ENCODE measurements around the gene SEPTIN5. TPM values are rescaled to one million over a fixed set of nuclear protein-coding genes. Genes with fewer than 3 reads are reported as not detected.

Gene SEPTIN5
- total and polyA plus RNA-seq, 2 donors from 2014 or later, result 10.4 to 13.0 TPM

DNA sequence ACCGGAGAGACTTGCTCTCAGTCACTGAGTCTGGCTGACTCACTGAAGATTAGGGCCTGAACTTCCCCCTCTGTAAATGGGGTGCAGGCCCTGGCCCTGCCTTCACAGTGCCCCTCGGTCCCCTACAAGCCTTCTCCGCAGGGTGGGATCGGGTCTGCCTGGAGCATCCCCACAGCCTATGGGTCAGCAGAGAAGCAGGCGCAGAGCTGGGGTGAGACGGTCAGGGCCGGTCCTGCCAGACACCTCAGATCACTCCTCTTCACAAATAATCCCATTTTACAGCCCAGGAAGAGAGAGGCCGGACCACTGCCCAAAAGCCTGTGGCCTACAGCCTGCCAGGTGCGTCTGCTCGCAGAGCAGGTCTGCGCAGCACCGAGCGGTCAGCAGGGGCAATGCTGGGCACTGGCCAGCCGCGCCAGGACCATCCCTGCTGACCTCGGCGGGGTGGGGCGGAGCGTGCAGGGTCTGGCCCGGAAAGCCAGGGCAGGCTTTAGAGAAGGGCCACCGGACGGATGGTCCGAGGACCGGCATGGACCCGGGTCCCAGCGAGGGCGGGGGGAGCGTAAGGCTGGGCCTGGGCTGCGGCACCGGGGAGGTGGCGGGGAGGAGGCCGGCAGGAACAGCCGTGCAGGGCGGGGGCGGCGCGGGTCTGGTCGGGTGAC lies 522 bp upstream of the SEPTIN5 start:
- no peaks in the 10 kb centered on the region for H3K9me3 ChIP-seq (ENCODE audit: control insufficient read depth in 2 of 3, insufficient read depth in 1 of 3, low read length in 3 of 3)
- no peaks in the 10 kb centered on the region for H3K36me3 ChIP-seq (ENCODE audit: control insufficient read depth in 2 of 3, insufficient read depth in 3 of 3, low read length in 3 of 3)
- H3K4me1 ChIP-seq (ENCODE audit: control insufficient read depth in 2 of 3, insufficient read depth in 2 of 3, low read depth in 1 of 3, low read length in 3 of 3), result peaks cover 0 to 12% (median 0%) of the 10 kb centered on the region in 3 donors
- no peaks in the 10 kb centered on the region for H3K27me3 ChIP-seq (ENCODE audit: control insufficient read depth, insufficient read depth, low read length)
- peak overlapping the region in 1 of 3 donors; percentile 29 for H3K4me3 ChIP-seq (ENCODE audit: low read length in 3 of 3)
- intact Hi-C loops (cut with DNase I), result no loop called here
- peak in 1 of 5 donors; percentile 73 for DNase-seq
- no peak overlapping the region for H3K9ac ChIP-seq (ENCODE audit: low read length in 3 of 3)
- TF ChIP-seq, protein P1, sequence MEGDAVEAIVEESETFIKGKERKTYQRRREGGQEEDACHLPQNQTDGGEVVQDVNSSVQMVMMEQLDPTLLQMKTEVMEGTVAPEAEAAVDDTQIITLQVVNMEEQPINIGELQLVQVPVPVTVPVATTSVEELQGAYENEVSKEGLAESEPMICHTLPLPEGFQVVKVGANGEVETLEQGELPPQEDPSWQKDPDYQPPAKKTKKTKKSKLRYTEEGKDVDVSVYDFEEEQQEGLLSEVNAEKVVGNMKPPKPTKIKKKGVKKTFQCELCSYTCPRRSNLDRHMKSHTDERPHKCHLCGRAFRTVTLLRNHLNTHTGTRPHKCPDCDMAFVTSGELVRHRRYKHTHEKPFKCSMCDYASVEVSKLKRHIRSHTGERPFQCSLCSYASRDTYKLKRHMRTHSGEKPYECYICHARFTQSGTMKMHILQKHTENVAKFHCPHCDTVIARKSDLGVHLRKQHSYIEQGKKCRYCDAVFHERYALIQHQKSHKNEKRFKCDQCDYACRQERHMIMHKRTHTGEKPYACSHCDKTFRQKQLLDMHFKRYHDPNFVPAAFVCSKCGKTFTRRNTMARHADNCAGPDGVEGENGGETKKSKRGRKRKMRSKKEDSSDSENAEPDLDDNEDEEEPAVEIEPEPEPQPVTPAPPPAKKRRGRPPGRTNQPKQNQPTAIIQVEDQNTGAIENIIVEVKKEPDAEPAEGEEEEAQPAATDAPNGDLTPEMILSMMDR (IDR thresholded peaks at IDR 0.05; ENCODE audit: borderline replicate concordance, extremely low read depth, insufficient read depth), result no peak
- H3K27ac ChIP-seq (ENCODE audit: low read depth in 2 of 2, low read length in 2 of 2), result no peak overlapping the region
- no peak for FAIRE-seq

DNA sequence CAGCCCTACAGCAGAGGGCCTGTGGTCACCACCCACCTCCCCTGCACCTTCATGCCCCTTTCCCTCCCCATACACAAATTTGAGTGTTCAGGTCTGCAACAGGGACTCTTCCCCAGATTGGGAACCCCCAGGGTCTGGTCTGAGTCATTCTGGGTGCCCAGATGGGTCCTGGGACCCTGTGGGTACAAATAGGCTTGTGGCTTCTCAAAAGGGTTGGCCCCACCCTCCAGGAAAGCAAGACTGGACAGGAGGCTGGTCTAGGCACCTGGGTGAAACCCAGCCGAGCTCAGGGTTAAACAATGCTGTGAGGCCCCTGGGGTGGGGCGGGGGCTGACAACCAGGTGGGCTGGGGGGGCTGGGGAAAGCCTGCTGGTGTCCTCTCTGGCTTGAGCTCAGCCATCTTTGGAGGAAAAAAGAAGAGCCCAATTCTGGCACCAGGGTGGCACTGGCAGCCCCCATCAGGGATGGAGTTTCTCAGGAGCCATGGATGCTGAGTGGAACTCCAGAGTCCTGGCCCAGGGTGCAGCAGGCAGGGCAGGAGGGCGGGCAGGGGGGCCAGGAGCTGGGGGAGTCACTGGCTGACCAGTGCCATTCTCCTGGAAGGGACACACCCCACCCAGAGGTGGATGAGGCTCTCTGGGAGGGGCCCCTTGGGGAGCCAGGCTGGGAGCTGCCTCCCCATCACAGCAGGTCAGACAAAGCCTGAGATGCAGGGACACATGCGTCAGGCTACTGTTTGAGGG lies 1.1 kb downstream of the SEPTIN5 start:
- Histone ChIP-seq H3K9me3 (ENCODE audit: control insufficient read depth in 2 of 3, insufficient read depth in 1 of 3, low read length in 3 of 3) (no peaks in the 10 kb centered on the region), H3K9ac (ENCODE audit: low read length in 3 of 3) (no peak overlapping the region), H3K27me3 (ENCODE audit: control insufficient read depth, insufficient read depth, low read length) (peaks cover 2% of the 10 kb centered on the region), H3K4me1 (ENCODE audit: control insufficient read depth in 2 of 3, insufficient read depth in 2 of 3, low read depth in 1 of 3, low read length in 3 of 3) (peaks cover 0 to 12% (median 0%) of the 10 kb centered on the region in 3 donors), H3K36me3 (ENCODE audit: control insufficient read depth in 2 of 3, insufficient read depth in 3 of 3, low read length in 3 of 3) (no peaks in the 10 kb centered on the region), H3K27ac (ENCODE audit: low read depth in 2 of 2, low read length in 2 of 2) (no peak overlapping the region), H3K4me3 (ENCODE audit: low read length in 3 of 3) (peak overlapping the region in 2 of 3 donors; percentile 25 to 36)
- intact Hi-C loops (cut with DNase I), result no loop called here
- DNase-seq (peak in 1 of 5 donors; percentile 59), FAIRE-seq (no peak)
- TF ChIP-seq, protein P1 (IDR thresholded peaks at IDR 0.05; ENCODE audit: borderline replicate concordance, extremely low read depth, insufficient read depth), result no peak

DNA sequence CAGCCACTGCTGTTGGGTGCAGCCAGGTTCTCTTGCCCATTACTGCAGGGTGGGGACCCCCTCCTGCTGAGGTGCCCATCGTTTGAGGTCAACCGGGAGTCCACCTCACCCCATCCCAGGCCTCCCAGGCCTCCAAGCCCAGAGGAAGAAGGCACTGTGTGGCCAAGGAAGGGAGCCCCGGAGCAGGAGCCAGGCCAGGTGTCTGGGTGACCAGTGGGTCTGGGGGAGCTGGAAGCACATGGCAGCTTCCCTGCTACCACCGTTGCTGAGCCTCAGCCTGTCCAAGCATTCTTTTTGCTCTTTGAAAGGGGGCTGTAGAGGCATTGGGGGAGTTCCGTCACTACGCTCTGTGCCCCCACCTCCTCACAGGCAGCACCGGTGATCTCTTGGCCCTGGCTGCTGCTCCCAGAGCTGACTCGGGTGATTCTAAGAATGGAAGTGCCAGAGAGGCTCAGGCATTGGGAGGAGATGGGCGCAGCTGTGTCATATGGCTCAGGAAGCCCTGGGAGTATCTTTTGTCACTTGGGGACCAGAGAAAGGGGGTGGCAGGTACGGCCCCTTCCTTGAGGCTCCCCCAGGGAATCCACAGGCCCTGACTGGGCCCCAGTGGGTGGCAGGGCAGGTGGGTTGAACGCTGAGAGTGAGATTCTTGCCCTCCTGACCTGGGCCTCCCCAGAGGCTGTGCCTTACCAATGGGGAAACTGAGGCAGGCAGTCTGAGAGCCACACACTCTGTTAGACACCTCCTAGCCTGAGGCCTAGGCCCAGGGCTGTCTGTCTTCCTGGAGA lies 1.9 kb downstream of the SEPTIN5 start:
- H3K27ac ChIP-seq (ENCODE audit: low read depth in 2 of 2, low read length in 2 of 2), result no peak overlapping the region
- no peak for FAIRE-seq
- peak in 1 of 5 donors; percentile 56 for DNase-seq
- intact Hi-C loops (cut with DNase I), result no loop called here
- H3K4me3 ChIP-seq (ENCODE audit: low read length in 3 of 3), result no peak overlapping the region
- H3K9me3 ChIP-seq (ENCODE audit: control insufficient read depth in 2 of 3, insufficient read depth in 1 of 3, low read length in 3 of 3), result no peaks in the 10 kb centered on the region
- no peak overlapping the region for H3K9ac ChIP-seq (ENCODE audit: low read length in 3 of 3)
- H3K4me1 ChIP-seq (ENCODE audit: control insufficient read depth in 2 of 3, insufficient read depth in 2 of 3, low read depth in 1 of 3, low read length in 3 of 3), result peaks cover 0 to 12% (median 0%) of the 10 kb centered on the region in 3 donors
- no peaks in the 10 kb centered on the region for H3K36me3 ChIP-seq (ENCODE audit: control insufficient read depth in 2 of 3, insufficient read depth in 3 of 3, low read length in 3 of 3)
- H3K27me3 ChIP-seq (ENCODE audit: control insufficient read depth, insufficient read depth, low read length), result peaks cover 2% of the 10 kb centered on the region
- TF ChIP-seq, protein P1 (IDR thresholded peaks at IDR 0.05; ENCODE audit: borderline replicate concordance, extremely low read depth, insufficient read depth), result no peak
